Measurements from ENCODE around the gene EPS8. TPM values are rescaled to one million over a fixed set of nuclear protein-coding genes. Genes with fewer than 3 reads are reported as not detected.

Gene EPS8
- total and polyA plus RNA-seq, 8 donors, result 9.1 to 287 (median 36.1) TPM

DNA sequence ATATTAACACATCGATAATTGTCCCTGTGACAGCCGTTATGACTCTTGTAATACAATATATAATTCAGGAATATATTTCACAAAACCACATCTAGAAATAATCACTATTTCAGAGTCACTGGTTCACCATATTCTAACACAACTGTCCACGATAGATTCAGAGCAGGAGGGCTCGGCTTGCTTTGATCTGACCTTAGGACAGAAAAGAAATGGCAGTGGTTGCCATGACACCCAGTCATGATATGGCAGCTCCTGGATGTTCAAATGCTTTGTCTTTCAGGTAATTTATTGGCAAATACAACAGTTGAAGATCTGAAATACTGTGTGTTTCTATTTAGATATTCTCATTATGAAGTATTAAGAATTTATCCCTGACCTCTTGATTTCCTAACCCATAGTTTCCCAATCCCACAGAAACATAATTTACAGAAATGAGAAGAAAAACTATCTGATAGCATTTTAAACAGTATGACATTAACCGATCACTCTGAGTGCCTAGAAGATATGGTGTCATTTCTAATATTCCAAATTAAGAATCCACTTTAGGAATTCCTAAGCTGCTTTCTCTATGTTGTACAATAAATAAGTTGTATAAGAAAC lies 116.4 kb downstream of the EPS8 start:
- no peak for TF ChIP-seq CTCF (IDR thresholded peaks at IDR 0.05)
- no peak for TF ChIP-seq EP300 (IDR thresholded peaks at IDR 0.05)
- no peak for TF ChIP-seq POLR2A (IDR thresholded peaks at IDR 0.05)
- TF ChIP-seq POLR2AphosphoS5 (IDR thresholded peaks at IDR 0.05), result no peak
- intact Hi-C loops (cut with DNase I; ENCODE audit: low total_unique reads), result no loop called here
- Histone ChIP-seq H3K4me1 (peaks cover 0 to 11% (median 0%) of the 10 kb centered on the region in 4 donors), H3K4me3 (no peak overlapping the region), H3K36me3 (peaks cover 0 to 7% (median 0%) of the 10 kb centered on the region in 4 donors), H3K9me3 (no peaks in the 10 kb centered on the region), H3K27me3 (no peaks in the 10 kb centered on the region), H3K27ac (no peak overlapping the region)
- DNase-seq, result no peak
- 90 to 94% (median 93%) methylated on average over 5 of the region's 5 CpGs for WGBS, 5 donors

DNA sequence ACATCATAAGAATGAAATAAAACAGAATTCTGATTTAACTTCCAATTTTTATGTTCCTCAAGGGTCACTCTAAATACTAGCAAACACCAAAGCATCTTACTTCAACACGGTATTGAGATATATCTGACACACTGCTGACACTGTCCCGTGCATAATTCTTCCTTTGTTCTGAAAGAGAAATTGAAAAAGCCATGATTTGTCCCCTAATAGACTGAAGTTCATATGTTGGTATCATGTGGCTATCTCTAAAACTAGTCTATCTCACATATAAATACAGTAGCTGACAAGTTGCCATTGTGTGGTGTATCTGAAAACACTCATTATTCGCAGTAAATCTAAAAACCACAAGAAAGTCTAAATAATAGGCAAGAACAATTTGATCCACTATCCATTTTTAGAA lies 118.4 kb downstream of the EPS8 start:
- Histone ChIP-seq H3K27me3 (no peaks in the 10 kb centered on the region), H3K27ac (no peak overlapping the region), H3K9me3 (no peaks in the 10 kb centered on the region), H3K4me3 (no peak overlapping the region), H3K36me3 (peaks cover 0 to 13% (median 2%) of the 10 kb centered on the region in 4 donors), H3K4me1 (peaks cover 0 to 11% (median 0%) of the 10 kb centered on the region in 4 donors)
- intact Hi-C loops (cut with DNase I; ENCODE audit: low total_unique reads), result no loop called here
- DNase-seq, result no peak
- TF ChIP-seq POLR2A (IDR thresholded peaks at IDR 0.05), result no peak
- WGBS, 5 donors, result 61 to 83% (median 67%) methylated on average over 3 of the region's 3 CpGs

DNA sequence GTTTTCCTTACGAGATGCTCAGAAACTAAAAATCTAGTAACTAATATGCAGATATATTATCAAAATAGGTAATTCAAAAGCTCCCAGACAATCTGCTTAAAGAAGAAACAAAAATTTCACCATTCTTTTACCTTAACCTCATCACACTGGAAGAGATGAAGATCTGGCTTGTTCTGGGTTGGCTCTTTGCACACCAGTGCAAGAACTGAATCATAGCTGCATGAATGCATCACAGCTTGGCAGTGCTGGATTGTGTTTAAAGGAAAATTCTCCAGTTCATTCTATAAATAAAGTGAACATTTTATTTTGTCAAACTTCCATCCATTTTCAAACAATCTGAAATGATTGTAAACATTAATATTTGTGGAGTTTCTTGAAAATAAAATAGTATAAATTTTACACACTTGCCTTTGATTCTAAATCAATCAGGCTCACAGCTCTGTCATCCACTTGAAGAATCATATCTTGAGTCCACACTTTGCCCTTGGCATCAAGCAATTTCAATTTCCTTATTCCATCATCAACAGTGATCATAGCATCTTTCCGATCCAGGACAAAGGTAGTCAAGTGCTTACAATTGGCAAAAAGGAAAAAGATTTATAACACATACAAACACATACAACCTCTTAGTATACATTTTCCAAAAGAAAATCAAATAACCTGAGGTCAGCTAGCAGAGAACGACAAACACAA lies 119.8 kb downstream of the EPS8 start:
- Histone ChIP-seq H3K9me3 (no peaks in the 10 kb centered on the region), H3K27ac (no peak overlapping the region), H3K4me1 (peaks cover 0 to 11% (median 0%) of the 10 kb centered on the region in 4 donors), H3K4me3 (no peak overlapping the region), H3K36me3 (peaks cover 0 to 26% (median 13%) of the 10 kb centered on the region in 4 donors), H3K27me3 (no peaks in the 10 kb centered on the region)
- no peak for DNase-seq
- 84 to 92% (median 86%) methylated on average over 3 of the region's 3 CpGs for WGBS, 5 donors
- TF ChIP-seq POLR2A (IDR thresholded peaks at IDR 0.05) (no peak), EP300 (IDR thresholded peaks at IDR 0.05) (no peak), POLR2AphosphoS5 (IDR thresholded peaks at IDR 0.05) (no peak), CTCF (IDR thresholded peaks at IDR 0.05) (no peak)
- intact Hi-C loops (cut with DNase I; ENCODE audit: low total_unique reads), result no loop called here

DNA sequence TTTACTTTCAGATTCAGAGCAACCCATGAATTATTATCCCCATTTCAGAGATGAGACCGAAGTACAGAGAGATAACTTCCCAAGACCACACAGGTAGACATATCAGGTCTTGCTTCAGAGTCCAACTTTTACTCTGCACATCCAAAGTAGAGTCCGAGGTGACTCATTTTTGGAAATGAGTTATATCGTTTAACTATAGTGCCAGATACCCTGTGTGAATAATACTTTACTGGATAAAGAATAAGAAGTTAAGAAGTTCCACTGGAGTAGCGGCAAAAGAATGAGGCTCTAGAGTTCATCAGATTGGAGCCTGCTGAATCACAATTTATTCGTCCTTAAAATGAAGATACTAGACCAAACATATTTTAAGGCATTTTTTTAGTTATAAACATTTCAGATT lies 124.7 kb downstream of the EPS8 start:
- WGBS, 5 donors, result 86 to 96% (median 94%) methylated on average over 5 of the region's 5 CpGs
- no peaks in the 10 kb centered on the region for H3K27me3 ChIP-seq
- H3K4me1 ChIP-seq, result peaks cover 0 to 7% (median 0%) of the 10 kb centered on the region in 4 donors
- H3K36me3 ChIP-seq, result peaks cover 0 to 48% (median 23%) of the 10 kb centered on the region in 4 donors
- no peak overlapping the region for H3K4me3 ChIP-seq
- no peak overlapping the region for H3K27ac ChIP-seq
- no peak for DNase-seq
- TF ChIP-seq CTCF (IDR thresholded peaks at IDR 0.05), result no peak
- no peak for TF ChIP-seq EP300 (IDR thresholded peaks at IDR 0.05)
- no peak for TF ChIP-seq POLR2A (IDR thresholded peaks at IDR 0.05)
- no peak for TF ChIP-seq POLR2AphosphoS5 (IDR thresholded peaks at IDR 0.05)
- intact Hi-C loops (cut with DNase I; ENCODE audit: low total_unique reads), result no loop called here
- H3K9me3 ChIP-seq, result no peaks in the 10 kb centered on the region

Measured in stomach (tissue), 9 donors.